ENCODE data around the gene RAMACL. TPM values are rescaled to one million over a fixed set of nuclear protein-coding genes. Genes with fewer than 3 reads are reported as not detected.

RAMACL gene
- total and polyA plus RNA-seq, 7 donors, result 0.34 to 3.0 (median 1.4) TPM; not detected in 2

DNA sequence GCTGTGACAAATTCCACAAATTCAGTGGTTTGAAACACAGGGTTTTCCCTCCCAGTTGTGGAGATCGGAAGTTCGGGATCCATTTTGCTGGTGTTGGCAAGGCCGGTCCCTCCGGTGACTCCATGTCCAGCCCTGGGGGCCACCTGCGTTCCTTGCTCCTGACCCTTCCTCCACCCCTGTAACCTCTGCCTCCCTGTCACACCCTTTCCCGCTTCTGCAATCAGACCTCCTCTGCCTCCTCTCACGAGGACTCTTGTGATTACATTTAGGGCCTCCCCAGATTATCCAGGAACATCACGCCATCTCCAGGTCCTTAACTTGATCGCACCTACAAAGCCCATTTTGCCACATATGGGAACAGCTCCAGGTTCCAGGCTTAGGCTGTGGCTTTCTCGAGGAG is 28.1 kb upstream of the RAMACL start:
- TF ChIP-seq, protein P1, sequence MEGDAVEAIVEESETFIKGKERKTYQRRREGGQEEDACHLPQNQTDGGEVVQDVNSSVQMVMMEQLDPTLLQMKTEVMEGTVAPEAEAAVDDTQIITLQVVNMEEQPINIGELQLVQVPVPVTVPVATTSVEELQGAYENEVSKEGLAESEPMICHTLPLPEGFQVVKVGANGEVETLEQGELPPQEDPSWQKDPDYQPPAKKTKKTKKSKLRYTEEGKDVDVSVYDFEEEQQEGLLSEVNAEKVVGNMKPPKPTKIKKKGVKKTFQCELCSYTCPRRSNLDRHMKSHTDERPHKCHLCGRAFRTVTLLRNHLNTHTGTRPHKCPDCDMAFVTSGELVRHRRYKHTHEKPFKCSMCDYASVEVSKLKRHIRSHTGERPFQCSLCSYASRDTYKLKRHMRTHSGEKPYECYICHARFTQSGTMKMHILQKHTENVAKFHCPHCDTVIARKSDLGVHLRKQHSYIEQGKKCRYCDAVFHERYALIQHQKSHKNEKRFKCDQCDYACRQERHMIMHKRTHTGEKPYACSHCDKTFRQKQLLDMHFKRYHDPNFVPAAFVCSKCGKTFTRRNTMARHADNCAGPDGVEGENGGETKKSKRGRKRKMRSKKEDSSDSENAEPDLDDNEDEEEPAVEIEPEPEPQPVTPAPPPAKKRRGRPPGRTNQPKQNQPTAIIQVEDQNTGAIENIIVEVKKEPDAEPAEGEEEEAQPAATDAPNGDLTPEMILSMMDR (IDR thresholded peaks at IDR 0.05), result no peak
- TF ChIP-seq EP300 (IDR thresholded peaks at IDR 0.05), result no peak
- DNase-seq, result no peak
- 90 to 91% methylated on average over 10 of the region's 10 CpGs for WGBS, 2 donors
- Histone ChIP-seq H3K4me1 (peaks cover 0 to 62% (median 31%) of the 10 kb centered on the region in 4 donors), H3K27ac (peak overlapping the region in 3 of 4 donors; percentile 36 to 65 (median 52)), H3K9me3 (no peaks in the 10 kb centered on the region), H3K27me3 (no peaks in the 10 kb centered on the region), H3K4me3 (no peak overlapping the region), H3K36me3 (no peaks in the 10 kb centered on the region)
- intact Hi-C loops (cut with DNase I), result no loop called here

DNA sequence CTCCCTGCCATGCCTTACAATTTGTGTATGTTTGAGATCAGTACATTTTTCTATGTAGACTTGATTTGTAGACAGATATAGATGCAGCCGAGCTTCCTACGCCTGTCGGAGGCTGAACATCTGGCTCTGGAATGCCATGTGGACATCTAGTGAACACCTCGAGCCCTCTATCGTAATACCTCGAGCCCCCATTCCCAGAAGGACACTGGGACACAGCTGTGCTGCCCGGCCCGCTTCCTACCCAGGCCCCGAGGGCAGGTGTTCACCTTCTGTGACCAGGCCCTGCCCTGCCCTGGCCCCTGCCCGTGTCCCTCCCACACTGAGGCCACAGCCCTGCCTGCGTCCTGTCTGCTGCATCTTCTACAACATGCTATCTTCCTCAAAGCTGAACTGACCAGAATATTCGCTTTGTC is 27.7 kb upstream of the RAMACL start:
- intact Hi-C loops (cut with DNase I), result no loop called here
- TF ChIP-seq POLR2AphosphoS5 (IDR thresholded peaks at IDR 0.05) (no peak), POLR2A (IDR thresholded peaks at IDR 0.05) (no peak), EP300 (IDR thresholded peaks at IDR 0.05) (no peak)
- TF ChIP-seq, protein P1 (IDR thresholded peaks at IDR 0.05), result no peak
- WGBS, 2 donors, result 82 to 88% methylated on average over 12 of the region's 12 CpGs
- Histone ChIP-seq H3K27me3 (no peaks in the 10 kb centered on the region), H3K4me1 (peaks cover 0 to 61% (median 27%) of the 10 kb centered on the region in 4 donors), H3K9me3 (no peaks in the 10 kb centered on the region), H3K27ac (peak overlapping the region in 3 of 4 donors; percentile 36 to 65 (median 52)), H3K36me3 (no peaks in the 10 kb centered on the region), H3K4me3 (no peak overlapping the region)
- no peak for DNase-seq

DNA sequence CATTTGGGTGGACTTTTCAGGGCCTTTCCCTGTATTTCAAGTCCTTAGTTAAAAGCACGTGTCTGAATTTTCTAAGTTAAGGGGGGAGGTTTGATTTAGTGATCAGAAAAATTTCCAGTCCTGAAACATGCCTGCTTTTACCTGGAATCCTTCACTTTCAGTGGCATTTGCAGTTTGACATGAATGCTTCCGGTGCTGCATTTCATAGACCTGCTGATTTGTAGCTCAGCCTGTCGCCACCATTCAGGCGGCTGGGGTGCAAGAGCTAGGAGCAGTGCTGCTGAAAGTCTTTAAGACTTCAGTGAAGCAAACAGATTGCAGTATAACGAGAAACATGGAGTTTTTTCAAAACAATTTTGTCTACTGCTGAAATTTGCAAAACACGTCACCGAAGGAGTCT is 26.5 kb upstream of the RAMACL start:
- Histone ChIP-seq H3K9me3 (no peaks in the 10 kb centered on the region), H3K36me3 (no peaks in the 10 kb centered on the region), H3K4me1 (peaks cover 0 to 57% (median 28%) of the 10 kb centered on the region in 4 donors), H3K4me3 (no peak overlapping the region), H3K27ac (peak overlapping the region in 1 of 4 donors; percentile 52), H3K27me3 (no peaks in the 10 kb centered on the region)
- WGBS, 2 donors, result 90 to 91% methylated on average over 7 of the region's 7 CpGs
- intact Hi-C loops (cut with DNase I), result no loop called here
- no peak for DNase-seq
- TF ChIP-seq POLR2AphosphoS5 (IDR thresholded peaks at IDR 0.05) (no peak), POLR2A (IDR thresholded peaks at IDR 0.05) (no peak), EP300 (IDR thresholded peaks at IDR 0.05) (no peak)
- TF ChIP-seq, protein P1 (IDR thresholded peaks at IDR 0.05), result no peak

DNA sequence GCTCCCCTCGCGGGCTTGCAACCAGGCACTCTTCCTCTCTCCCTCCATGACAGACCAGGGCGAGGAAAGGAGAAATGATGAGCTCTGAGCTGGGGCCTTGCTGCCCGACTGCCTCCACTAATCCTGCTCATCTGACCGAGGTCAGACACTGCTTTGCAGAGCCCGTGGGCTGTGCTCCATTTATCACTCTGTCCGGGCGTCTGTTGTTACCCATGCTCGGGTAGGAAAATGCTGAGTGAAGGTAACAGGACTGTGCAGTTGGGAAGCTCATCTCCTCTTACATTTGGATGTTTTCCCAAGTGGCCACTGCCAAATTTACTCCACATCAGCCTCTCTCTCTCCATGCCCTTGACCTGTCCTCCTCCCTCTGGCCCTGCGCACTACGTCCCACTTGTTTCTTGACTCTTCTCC is 26.0 kb upstream of the RAMACL start:
- intact Hi-C loops (cut with DNase I), result no loop called here
- no peak for DNase-seq
- 89 to 90% methylated on average over 11 of the region's 11 CpGs for WGBS, 2 donors
- H3K4me3 ChIP-seq, result no peak overlapping the region
- no peaks in the 10 kb centered on the region for H3K27me3 ChIP-seq
- H3K4me1 ChIP-seq, result peaks cover 0 to 52% (median 28%) of the 10 kb centered on the region in 4 donors
- H3K27ac ChIP-seq, result peak overlapping the region in 1 of 4 donors; percentile 52
- no peaks in the 10 kb centered on the region for H3K36me3 ChIP-seq
- no peak for TF ChIP-seq POLR2A (IDR thresholded peaks at IDR 0.05)
- TF ChIP-seq, protein P1 (IDR thresholded peaks at IDR 0.05), result no peak
- no peak for TF ChIP-seq POLR2AphosphoS5 (IDR thresholded peaks at IDR 0.05)
- no peak for TF ChIP-seq EP300 (IDR thresholded peaks at IDR 0.05)
- no peaks in the 10 kb centered on the region for H3K9me3 ChIP-seq

DNA sequence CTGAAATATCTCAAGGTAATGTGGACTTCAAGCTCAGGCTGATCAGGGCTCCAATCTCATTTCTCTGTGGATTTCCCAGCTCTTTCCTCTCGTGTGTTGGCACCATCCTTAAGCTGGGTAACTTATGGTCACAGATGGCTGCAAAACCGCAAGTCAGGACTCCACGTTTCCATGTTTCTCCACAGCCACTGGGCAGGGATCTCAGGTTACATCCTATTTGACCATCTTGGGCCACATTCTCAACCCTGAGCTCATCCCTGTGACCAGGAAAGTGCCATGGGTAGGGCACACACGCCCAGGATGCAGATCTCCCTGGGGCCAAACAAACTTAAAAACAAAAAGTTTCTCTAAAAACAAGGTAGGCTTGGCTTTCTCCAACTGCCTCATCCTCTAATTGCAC is 25.2 kb upstream of the RAMACL start:
- 89 to 91% methylated on average over 4 of the region's 4 CpGs for WGBS, 2 donors
- no peak for DNase-seq
- H3K9me3 ChIP-seq, result no peaks in the 10 kb centered on the region
- intact Hi-C loops (cut with DNase I), result no loop called here
- H3K4me1 ChIP-seq, result peaks cover 0 to 54% (median 28%) of the 10 kb centered on the region in 4 donors
- H3K27ac ChIP-seq, result no peak overlapping the region
- H3K27me3 ChIP-seq, result no peaks in the 10 kb centered on the region
- TF ChIP-seq EP300 (IDR thresholded peaks at IDR 0.05) (no peak), POLR2AphosphoS5 (IDR thresholded peaks at IDR 0.05) (no peak)
- H3K4me3 ChIP-seq, result no peak overlapping the region
- no peaks in the 10 kb centered on the region for H3K36me3 ChIP-seq

All from sigmoid colon (tissue), 7 donors.